ENCODE results near the gene TWF1. TPM values are rescaled to one million over a fixed set of nuclear protein-coding genes. Genes with fewer than 3 reads are reported as not detected.

TWF1 gene
- polyA plus RNA-seq, 1 donor from 2014 or later: 97.2 TPM

- Histone ChIP-seq H3K9me3 (ENCODE audit: low read length) (no peaks in the 10 kb centered on the region), H3K27ac (ENCODE audit: low read length) (no peak overlapping the region), H3K27me3 (ENCODE audit: insufficient read depth, low read depth, low read length) (peaks cover 24% of the 10 kb centered on the region), H3K36me3 (ENCODE audit: insufficient read depth, low read length) (no peaks in the 10 kb centered on the region), H3K79me2 (replicated peaks; ENCODE audit: insufficient read depth, low read length) (no peaks in the 10 kb centered on the region), H3K4me3 (ENCODE audit: low read length) (no peak overlapping the region), H2AFZ (ENCODE audit: low read depth, low read length) (no peak overlapping the region), H4K20me1 (ENCODE audit: insufficient read depth) (no peaks in the 10 kb centered on the region), H3F3A (ENCODE audit: insufficient read depth, low read length, poor library complexity, severe bottlenecking) (no peaks in the 10 kb centered on the region), H3K4me2 (ENCODE audit: low read length) (no peak overlapping the region), H3K9ac (ENCODE audit: low read length) (no peak overlapping the region), H3K9me2 (ENCODE audit: insufficient read depth, low read length) (no peaks in the 10 kb centered on the region)
- TF ChIP-seq REST (IDR thresholded peaks at IDR 0.05; ENCODE audit: borderline replicate concordance) (no peak), TAF1 (IDR thresholded peaks at IDR 0.05; ENCODE audit: low read depth) (no peak), EP300 (conservative IDR thresholded peaks at IDR 0.05; ENCODE audit: poor library complexity, severe bottlenecking) (no peak), EZH2 (IDR thresholded peaks at IDR 0.05; ENCODE audit: borderline replicate concordance, insufficient read depth, low read length, poor library complexity, severe bottlenecking) (no peak), CTCF (IDR thresholded peaks at IDR 0.05; ENCODE audit: poor library complexity, severe bottlenecking) (no peak), POLR2AphosphoS5 (IDR thresholded peaks at IDR 0.05) (no peak), SMC3 (conservative IDR thresholded peaks at IDR 0.05; ENCODE audit: poor library complexity) (no peak)
Observed at GRCh38 chr12:43832463-43833168, 26.5 kb upstream of the TWF1 start.

- no peaks in the 10 kb centered on the region for H3K79me2 ChIP-seq (replicated peaks; ENCODE audit: insufficient read depth, low read length)
- H3F3A ChIP-seq (ENCODE audit: insufficient read depth, low read length, poor library complexity, severe bottlenecking): no peaks in the 10 kb centered on the region
Observed at GRCh38 chr12:43827093-43827492, 21.0 kb upstream of the TWF1 start.

More at GRCh38 chr12:43827093-43827492, 21.0 kb upstream of the TWF1 start:
- TF ChIP-seq CTCF (IDR thresholded peaks at IDR 0.05; ENCODE audit: poor library complexity, severe bottlenecking): no peak
- TF ChIP-seq EZH2 (IDR thresholded peaks at IDR 0.05; ENCODE audit: borderline replicate concordance, insufficient read depth, low read length, poor library complexity, severe bottlenecking): no peak
- no peak for TF ChIP-seq TAF1 (IDR thresholded peaks at IDR 0.05; ENCODE audit: low read depth)
- TF ChIP-seq EP300 (conservative IDR thresholded peaks at IDR 0.05; ENCODE audit: poor library complexity, severe bottlenecking): no peak
- TF ChIP-seq REST (IDR thresholded peaks at IDR 0.05; ENCODE audit: borderline replicate concordance): no peak
- TF ChIP-seq RAD21 (conservative IDR thresholded peaks at IDR 0.05): no peak
- Histone ChIP-seq H3K9ac (ENCODE audit: low read length) (no peak overlapping the region), H3K27me3 (ENCODE audit: insufficient read depth, low read depth, low read length) (no peaks in the 10 kb centered on the region), H3K4me2 (ENCODE audit: low read length) (no peak overlapping the region), H3K27ac (ENCODE audit: low read length) (no peak overlapping the region), H3K4me3 (ENCODE audit: low read length) (no peak overlapping the region), H3K9me2 (ENCODE audit: insufficient read depth, low read length) (no peaks in the 10 kb centered on the region), H3K9me3 (ENCODE audit: low read length) (no peaks in the 10 kb centered on the region), H2AFZ (ENCODE audit: low read depth, low read length) (no peak overlapping the region), H4K20me1 (ENCODE audit: insufficient read depth) (no peaks in the 10 kb centered on the region), H3K36me3 (ENCODE audit: insufficient read depth, low read length) (no peaks in the 10 kb centered on the region)
